ENCODE measurements around the gene SLC17A9.

The SLC17A9 gene

DNA sequence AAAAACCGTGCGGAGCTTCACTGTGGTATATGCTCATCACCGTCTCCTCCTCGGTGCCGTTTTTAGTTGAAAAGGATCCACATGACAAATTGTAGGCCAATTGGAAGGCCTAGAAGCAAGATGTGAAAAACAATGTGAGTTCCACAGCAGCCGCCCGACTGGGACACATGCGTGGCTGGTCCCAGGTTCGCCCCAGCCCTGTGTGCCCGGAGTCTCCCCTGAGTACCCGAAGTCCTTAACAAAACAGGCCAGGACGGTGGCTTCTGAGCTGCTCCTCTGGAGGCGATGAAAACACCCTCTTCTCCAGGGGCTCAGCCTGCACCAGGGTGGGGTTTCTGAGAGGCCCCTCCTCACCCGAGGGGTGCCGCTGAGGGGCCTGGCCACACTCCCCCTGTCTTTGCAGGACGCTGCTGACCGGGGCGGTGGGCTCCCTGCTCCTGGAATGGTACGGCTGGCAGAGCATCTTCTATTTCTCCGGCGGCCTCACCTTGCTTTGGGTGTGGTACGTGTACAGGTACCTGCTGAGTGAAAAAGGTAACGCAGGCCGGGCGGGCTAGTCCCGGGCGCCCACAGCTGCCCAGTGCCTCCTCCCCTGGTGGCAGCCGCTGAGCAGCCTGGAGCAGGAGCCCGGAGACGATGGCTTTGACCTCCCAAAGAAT lies 9.8 kb downstream of the SLC17A9 start:
- H3K4me3 ChIP-seq (ENCODE audit: low read depth, low read length): no peak overlapping the region
- TF ChIP-seq CTCF (IDR thresholded peaks at IDR 0.05; ENCODE audit: low read depth, low read length, missing control alignments): no peak
- no peak for DNase-seq (ENCODE audit: low read depth)

GRCh38 chr20:62962891-62963613 lies 10.5 kb downstream of the SLC17A9 start:
- no peak for DNase-seq (ENCODE audit: low read depth)
- TF ChIP-seq CTCF (IDR thresholded peaks at IDR 0.05; ENCODE audit: low read depth, low read length, missing control alignments): no peak
- no peak overlapping the region for H3K4me3 ChIP-seq (ENCODE audit: low read depth, low read length)

DNA sequence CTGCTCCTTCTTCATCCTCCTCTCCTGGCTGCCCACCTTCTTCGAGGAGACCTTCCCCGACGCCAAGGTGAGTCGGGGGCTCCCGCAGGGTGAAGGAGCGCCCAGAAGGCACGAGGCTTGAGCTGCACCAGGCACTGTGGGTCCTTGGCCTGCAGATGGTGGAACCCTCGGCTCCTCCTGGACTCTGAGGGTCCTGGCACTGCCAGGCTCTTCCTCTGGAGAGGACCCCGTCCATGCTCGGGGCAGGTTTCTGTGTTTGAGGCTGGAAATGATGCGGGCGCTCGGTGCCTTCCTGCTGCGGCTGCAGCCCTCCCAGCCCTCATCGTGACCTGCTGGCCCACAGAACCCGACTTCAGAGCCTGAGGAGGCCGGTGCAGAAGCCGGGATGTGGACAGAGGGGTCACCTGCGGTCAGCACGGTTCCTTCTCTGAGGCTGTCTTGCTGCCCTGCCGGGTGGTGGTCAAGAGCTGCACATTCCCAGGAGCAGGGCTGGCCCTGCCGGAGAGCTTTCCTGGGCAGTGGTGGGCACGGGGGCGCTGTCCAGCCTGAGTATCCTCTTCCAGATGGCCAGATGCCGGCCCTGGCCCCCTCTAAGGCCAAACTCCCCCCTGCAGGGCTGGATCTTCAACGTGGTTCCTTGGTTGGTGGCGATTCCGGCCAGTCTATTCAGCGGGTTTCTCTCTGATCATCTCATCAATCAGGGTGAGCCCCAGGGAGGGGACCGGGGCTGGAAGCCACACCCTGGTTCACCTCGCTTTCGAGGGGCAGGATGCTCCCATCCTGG lies 11.3 kb downstream of the SLC17A9 start:
- DNase-seq (ENCODE audit: low read depth): no peak
- no peak overlapping the region for H3K4me3 ChIP-seq (ENCODE audit: low read depth, low read length)
- no peak for TF ChIP-seq CTCF (IDR thresholded peaks at IDR 0.05; ENCODE audit: low read depth, low read length, missing control alignments)

DNA sequence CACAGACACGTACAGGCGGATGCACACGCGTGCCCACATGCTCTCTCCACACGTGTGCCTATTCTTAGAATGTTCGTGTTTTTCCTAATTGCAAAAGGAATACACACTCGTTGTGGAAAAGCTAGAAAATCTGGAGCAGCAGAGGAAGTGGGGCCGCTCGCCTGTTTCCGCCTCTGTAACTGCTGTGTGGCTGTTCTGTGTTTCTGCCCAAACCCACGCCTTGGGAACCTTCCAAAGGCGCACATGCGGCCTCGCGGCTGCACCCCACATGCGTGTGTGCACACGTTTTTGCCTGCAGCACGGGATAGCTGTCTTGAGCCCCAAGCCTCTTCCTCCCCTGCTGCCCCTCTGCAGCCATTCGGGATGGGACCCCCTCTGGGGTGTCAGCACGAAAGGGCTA lies 12.2 kb downstream of the SLC17A9 start:
- no peak for TF ChIP-seq CTCF (IDR thresholded peaks at IDR 0.05; ENCODE audit: low read depth, low read length, missing control alignments)
- H3K4me3 ChIP-seq (ENCODE audit: low read depth, low read length): no peak overlapping the region
- DNase-seq (ENCODE audit: low read depth): no peak

- TF ChIP-seq CTCF (IDR thresholded peaks at IDR 0.05; ENCODE audit: low read depth, low read length, missing control alignments): no peak
- DNase-seq (ENCODE audit: low read depth): no peak
- no peak overlapping the region for H3K4me3 ChIP-seq (ENCODE audit: low read depth, low read length)
Observed at GRCh38 chr20:62965363-62965771, 12.9 kb downstream of the SLC17A9 start.

GRCh38 chr20:62966212-62967148 lies 14.0 kb downstream of the SLC17A9 start:
- no peak for DNase-seq (ENCODE audit: low read depth)
- TF ChIP-seq CTCF (IDR thresholded peaks at IDR 0.05; ENCODE audit: low read depth, low read length, missing control alignments): no peak
- no peak overlapping the region for H3K4me3 ChIP-seq (ENCODE audit: low read depth, low read length)
